ENCODE data around the gene PTGES3L. TPM values are rescaled to one million over a fixed set of nuclear protein-coding genes. Genes with fewer than 3 reads are reported as not detected.

PTGES3L gene
- total and polyA plus RNA-seq, 2 of the 13 experiments (the other 11 are each of a cell fraction or from before 2014, with no cell fraction given) = 1.2 to 2.9 TPM

GRCh38 chr17:42920106-42920900 is 59.6 kb downstream of the PTGES3L start:
- 25% methylated on average over 10 of the region's 10 CpGs for WGBS (ENCODE audit: low lambda C conversion rate)
- no TSS peak for BruUV-seq (replicated peaks)
- intact Hi-C loops (cut with micrococcal nuclease; ENCODE audit: unreplicated experiment) (loop anchor here (1.0 kb wide), 1 partner anchor 34 kb away; no protein-coding TSS in a partner anchor), in situ Hi-C loops (cut with HindIII; ENCODE audit: extremely low pct_ligation_motif_present, low pct_unique_long_range_greater_than_20kb) (no loop called here)
- peak overlapping the region in 2 of 3 experiments; percentile 28 to 58; a peak in 4 of 6 replicates for H3K4me3 ChIP-seq (replicated peaks in 1 of 3; ENCODE audit: insufficient read depth in 1 of 3, low read depth in 2 of 3, low read length in 3 of 3)
- peak overlapping the region; percentile 85 for H3K4me2 ChIP-seq (ENCODE audit: low read depth, low read length)
- peaks cover 68% of the 10 kb centered on the region for H3K4me1 ChIP-seq (ENCODE audit: insufficient read depth, low read length)
- ATAC-seq = peak; percentile 82
- CTCF ChIA-PET (ENCODE audit: low intra/inter-chr PET ratio, low total read pairs) = no interaction called here
- peak; percentile 56 for FAIRE-seq
- H3K36me3 ChIP-seq (replicated peaks in 1 of 2; ENCODE audit: control insufficient read depth in 1 of 2, insufficient read depth in 2 of 2, low read length in 2 of 2) = no peaks in the 10 kb centered on the region
- H3K9ac ChIP-seq (ENCODE audit: insufficient read depth, low read depth, low read length) = 0 out of 2 replicates have a peak overlapping the region, but pooled peaks have one; percentile 2
- no peak overlapping the region for H2AFZ ChIP-seq (ENCODE audit: low read length)
- H3K27me3 ChIP-seq (ENCODE audit: control insufficient read depth in 1 of 2, insufficient read depth in 2 of 2, low read length in 2 of 2) = no peaks in the 10 kb centered on the region
- DNase-seq (ENCODE audit: low spot score) = peak; percentile 63
- peak overlapping the region; percentile 53 for H3K27ac ChIP-seq (ENCODE audit: extremely low read length, insufficient read depth, low read length)
- no peaks in the 10 kb centered on the region for H4K20me1 ChIP-seq (ENCODE audit: insufficient read depth, low read length)
- POLR2A ChIA-PET = interaction anchor here (0.6 to 3.9 kb wide), 19 partner anchors 8 to 96 kb away, joined by 3 to 32 read pairs (median 5); partner anchors contain the start of genes AOC3, BECN1, G6PC1 and PSME3
- no peaks in the 10 kb centered on the region for H3K9me3 ChIP-seq (ENCODE audit: low read length)
- no peaks in the 10 kb centered on the region for H3K79me2 ChIP-seq (ENCODE audit: insufficient read depth, low read length)
- TF ChIP-seq ZNF691 (CRISPR knock-in tag; IDR thresholded peaks at IDR 0.05; ENCODE audit: borderline replicate concordance, low read depth) (no peak), TCF12 (IDR thresholded peaks at IDR 0.05) (no peak), TCF12 (CRISPR knock-in tag; IDR thresholded peaks at IDR 0.05) (no peak), FOXP1 (IDR thresholded peaks at IDR 0.05) (no peak), FOXP1 (CRISPR knock-in tag; IDR thresholded peaks at IDR 0.05) (peak; percentile 53; the same call in 1 of the 2 replicates), ZNF841 (CRISPR knock-in tag; IDR thresholded peaks at IDR 0.05; ENCODE audit: borderline replicate concordance) (no peak), ZNF749 (CRISPR knock-in tag; IDR thresholded peaks at IDR 0.05; ENCODE audit: borderline replicate concordance) (no peak), ASH2L (IDR thresholded peaks at IDR 0.05; ENCODE audit: insufficient read length, low read depth, low read length) (no peak), MYPOP (CRISPR knock-in tag; IDR thresholded peaks at IDR 0.05) (0 out of 2 replicates have a peak, but pooled peaks have one; percentile 35), ZNF224 (CRISPR knock-in tag; IDR thresholded peaks at IDR 0.05) (0 out of 2 replicates have a peak, but pooled peaks have one; percentile 36), MEIS1 (CRISPR knock-in tag; IDR thresholded peaks at IDR 0.05; ENCODE audit: borderline replicate concordance) (peak; percentile 29), GLI4 (CRISPR knock-in tag; IDR thresholded peaks at IDR 0.05; ENCODE audit: borderline replicate concordance) (no peak; the same call in 1 of the 2 replicates), ZBTB7A (CRISPR knock-in tag; IDR thresholded peaks at IDR 0.05) (no peak; the same call in 1 of the 2 replicates), TP53 (CRISPR knock-in tag; conservative IDR thresholded peaks at IDR 0.05) (no peak), TFAP4 (IDR thresholded peaks at IDR 0.05; ENCODE audit: borderline replicate concordance, low read depth) (peak; percentile 48; the same call in 1 of the 2 replicates), MAX (IDR thresholded peaks at IDR 0.05) (0 out of 2 replicates have a peak, but pooled peaks have one; percentile 39), ZNF652 (CRISPR knock-in tag; IDR thresholded peaks at IDR 0.05; ENCODE audit: borderline replicate concordance, low read depth) (no peak), ZNF790 (CRISPR knock-in tag; IDR thresholded peaks at IDR 0.05; ENCODE audit: borderline replicate concordance) (no peak), NPAS2 (CRISPR knock-in tag; IDR thresholded peaks at IDR 0.05; ENCODE audit: borderline replicate concordance) (no peak)

Measured in HepG2 (cell line).